Kidney capillary endothelial cell (primary cell): ENCODE measurements around the gene LIM2.

Experiments
- DNase-seq: peaks from one replicate; pipeline ENCODE4 v3.0.0-alpha.2; 2018; ENCODE audit warnings: low spot score

The LIM2 gene

GRCh38 chr19:51365965-51366388, 21.8 kb downstream of the LIM2 start, which contains the start of gene ETFB:
ETFB (minus strand) TSS chr19:51366388; CDS start chr19:51366326, 62 bp downstream.
- DNase-seq, result no peak

- peak; percentile 12 for DNase-seq
These were observed 22.4 kb downstream of the LIM2 start for GRCh38 chr19:51365211-51365964.

GRCh38 chr19:51364200-51365106, 23.3 kb downstream of the LIM2 start:
- no peak for DNase-seq

GRCh38 chr19:51361239-51361638, 26.5 kb downstream of the LIM2 start:
- DNase-seq, result no peak

- no peak for DNase-seq
These were observed 28.5 kb downstream of the LIM2 start for GRCh38 chr19:51359294-51359693.

- DNase-seq, result no peak
These were observed 29.8 kb downstream of the LIM2 start for GRCh38 chr19:51357952-51358351.

- no peak for DNase-seq
These were observed 31.5 kb downstream of the LIM2 start for GRCh38 chr19:51356159-51356801.

GRCh38 chr19:51354742-51355148, 33.0 kb downstream of the LIM2 start:
- DNase-seq, result no peak

- DNase-seq, result no peak
These were observed 33.6 kb downstream of the LIM2 start for GRCh38 chr19:51354103-51354741.

GRCh38 chr19:51352783-51353360, 34.9 kb downstream of the LIM2 start:
- no peak for DNase-seq

GRCh38 chr19:51351266-51351990, 36.3 kb downstream of the LIM2 start:
- DNase-seq, result no peak

GRCh38 chr19:51347209-51347928, 40.4 kb downstream of the LIM2 start:
- DNase-seq, result no peak

- no peak for DNase-seq
These were observed 41.0 kb downstream of the LIM2 start for GRCh38 chr19:51346742-51347141.

GRCh38 chr19:51345076-51345620, 42.6 kb downstream of the LIM2 start:
- no peak for DNase-seq

- no peak for DNase-seq
These were observed 44.9 kb downstream of the LIM2 start for GRCh38 chr19:51342631-51343569.

- DNase-seq, result no peak
These were observed 45.7 kb downstream of the LIM2 start, which contains the start of gene VSIG10L for GRCh38 chr19:51341976-51342580. VSIG10L (minus strand) TSS chr19:51342139; CDS start chr19:51342124, 15 bp downstream.

GRCh38 chr19:51341066-51341465, 46.7 kb downstream of the LIM2 start:
- no peak for DNase-seq
